Hepatocyte (in vitro differentiated cells): ENCODE measurements around the gene DEGS2.

Source experiments
- CTCF ChIP-seq: fragments of 200-600 bp; sonication (generic); IDR thresholded peaks from 2 replicates; pipeline ENCODE4 v1.5.1; 2016; ENCODE audit warnings: antibody characterized with exemption, mild to moderate bottlenecking; ENCODE audit not compliant: poor library complexity
- EZH2 ChIP-seq: fragments of 200-600 bp; sonication (generic); IDR thresholded peaks from 2 replicates; pipeline ENCODE4 v1.6.1; 2016; ENCODE audit warnings: antibody characterized with exemption, mild to moderate bottlenecking, borderline replicate concordance
- EZH2phosphoT487 ChIP-seq: fragments of 200-600 bp; sonication (generic); IDR thresholded peaks from one replicate; pipeline ENCODE4 v1.6.1; 2018; ENCODE audit warnings: antibody characterized with exemption, mild to moderate bottlenecking, low read depth, moderate library complexity; ENCODE audit not compliant: unreplicated experiment, severe bottlenecking

GRCh38 chr14:100178691-100179090 lies 19.2 kb upstream of the DEGS2 start:
- TF ChIP-seq CTCF, result no peak
- no peak for TF ChIP-seq EZH2
- no peak for TF ChIP-seq EZH2phosphoT487
